HG02642 (cell line): ENCODE results near the gene NR2F6.

Source experiments
- ATAC-seq: cut with Tn5 transposase; IDR thresholded peaks from one replicate; pipeline ENCODE4 v1.9.1; 2021; ENCODE audit warnings: mild to moderate bottlenecking; ENCODE audit not compliant: unreplicated experiment, poor library complexity

Gene NR2F6

GRCh38 chr19:17185590-17185989, 60.1 kb downstream of the NR2F6 start:
- ATAC-seq, result no peak

- peak; percentile 39 for ATAC-seq
Observed at GRCh38 chr19:17184371-17184841, 61.3 kb downstream of the NR2F6 start.

GRCh38 chr19:17183858-17184321, 61.8 kb downstream of the NR2F6 start:
- peak; percentile 54 for ATAC-seq

GRCh38 chr19:17183271-17183761, 62.4 kb downstream of the NR2F6 start:
- peak; percentile 23 for ATAC-seq
